GM23338 (cell line): ENCODE results near the gene DPP10. TPM values are rescaled to one million over a fixed set of nuclear protein-coding genes. Genes with fewer than 3 reads are reported as not detected.

ENCODE experiments used
- ATAC-seq: fragments of 200-7000 bp; cut with Tn5 transposase; 3 replicates; pipeline ENCODE4 v1.9.1; 2020
- DNase-seq: peaks from one replicate; pipeline ENCODE4 v3.0.0-alpha.2; 2015; ENCODE audit warnings: low spot score
- H2AFZ ChIP-seq: fragments of 200-600 bp; sonication (generic); 2 replicates; pipeline ENCODE4 v1.8.0; 2016; ENCODE audit warnings: antibody characterized with exemption, mild to moderate bottlenecking, moderate library complexity
- H3F3A ChIP-seq: fragments of 200-600 bp; sonication (generic); replicated peaks from 2 replicates; pipeline ENCODE4 v1.8.0; 2017; ENCODE audit warnings: antibody characterized with exemption, mixed run types, low read depth
- H3K27ac ChIP-seq: fragments of 200-600 bp; sonication (generic); 2 replicates; pipeline ENCODE4 v1.6.1; 2016; ENCODE audit warnings: low read depth
- H3K27me3 ChIP-seq: fragments of 200-600 bp; sonication (generic); 2 replicates; pipeline ENCODE4 v1.8.0; 2016; ENCODE audit warnings: mild to moderate bottlenecking, mixed run types, moderate library complexity; ENCODE audit not compliant: insufficient read depth
- H3K36me3 ChIP-seq: fragments of 200-600 bp; sonication (generic); 2 replicates; pipeline ENCODE4 v1.8.0; 2016; ENCODE audit warnings: mild to moderate bottlenecking; ENCODE audit not compliant: insufficient read depth
- H3K4me1 ChIP-seq: fragments of 200-600 bp; sonication (generic); 2 replicates; pipeline ENCODE4 v1.8.0; 2016; ENCODE audit warnings: mild to moderate bottlenecking, moderate library complexity; ENCODE audit not compliant: insufficient read depth
- H3K4me2 ChIP-seq: fragments of 200-600 bp; sonication (generic); 2 replicates; pipeline ENCODE4 v1.7.1; 2017; ENCODE audit warnings: mixed run types
- H3K4me3 ChIP-seq: fragments of 200-600 bp; sonication (generic); 2 replicates; pipeline ENCODE4 v1.6.1; 2016; ENCODE audit warnings: mixed run types
- H3K79me2 ChIP-seq: fragments of 200-600 bp; sonication (generic); replicated peaks from 2 replicates; pipeline ENCODE4 v1.8.0; 2017; ENCODE audit warnings: mild to moderate bottlenecking; ENCODE audit not compliant: insufficient read depth
- H3K9me2 ChIP-seq: fragments of 200-600 bp; sonication (generic); 2 replicates; pipeline ENCODE4 v1.8.0; 2017; ENCODE audit not compliant: insufficient read depth
- H4K20me1 ChIP-seq: fragments of 200-600 bp; sonication (generic); replicated peaks from 2 replicates; pipeline ENCODE4 v1.8.0; 2017; ENCODE audit warnings: mild to moderate bottlenecking; ENCODE audit not compliant: insufficient read depth
- H3K27ac Mint-ChIP-seq: 2 replicates; pipeline ENCODE4 v1.8.0; 2020; ENCODE audit warnings: inconsistent platforms, mild to moderate bottlenecking, moderate library complexity, mixed read lengths
- H3K27me3 Mint-ChIP-seq: 3 replicates; pipeline ENCODE4 v1.8.0; 2022; ENCODE audit warnings: low read depth, mild to moderate bottlenecking, moderate library complexity, mixed read lengths, inconsistent platforms; ENCODE audit not compliant: insufficient read depth, poor library complexity
- H3K36me3 Mint-ChIP-seq: 3 replicates; pipeline ENCODE4 v1.8.0; 2021; ENCODE audit warnings: low read depth, mild to moderate bottlenecking, inconsistent platforms, moderate library complexity, mixed read lengths
- H3K4me1 Mint-ChIP-seq: 3 replicates; pipeline ENCODE4 v1.8.0; 2020; ENCODE audit warnings: mild to moderate bottlenecking, inconsistent platforms, mixed read lengths
- H3K4me3 Mint-ChIP-seq: 3 replicates; pipeline ENCODE4 v1.8.0; 2021; ENCODE audit warnings: moderate library complexity, mild to moderate bottlenecking, inconsistent platforms, mixed read lengths
- H3K9me3 Mint-ChIP-seq: 3 replicates; pipeline ENCODE4 v1.8.0; 2020; ENCODE audit warnings: moderate library complexity, mild to moderate bottlenecking, inconsistent platforms, mixed read lengths
- EZH2phosphoT487 ChIP-seq: fragments of 200-600 bp; sonication (generic); IDR thresholded peaks from one replicate; pipeline ENCODE4 v1.8.1; 2018; ENCODE audit warnings: antibody characterized with exemption; ENCODE audit not compliant: unreplicated experiment
- POLR2AphosphoS5 ChIP-seq: IDR thresholded peaks from 2 replicates; pipeline ENCODE4 v1.6.1; 2016; ENCODE audit warnings: antibody characterized with exemption, low read depth
- ZNF114 ChIP-seq: fragments of 250-450 bp; sonication (Bioruptor Pico); IDR thresholded peaks from 2 replicates; pipeline ENCODE4 v1.5.0; 2020; ENCODE audit warnings: mild to moderate bottlenecking, moderate library complexity
- ZNF331 ChIP-seq: fragments of 250-450 bp; sonication (Bioruptor Pico); IDR thresholded peaks from 2 replicates; pipeline ENCODE4 v1.5.0; 2020; ENCODE audit warnings: low read depth, mild to moderate bottlenecking, moderate library complexity
- polyA plus RNA-seq: library from polyadenylated mRNA; unstranded; fragments of >200 nt; fragmentation: Nextera tagmentation; extraction: Ambion mirVana; gene quantifications from 2 replicates; pipeline ENCODE4 v1.2.1, GENCODE V29; 2016
- total RNA-seq: library from RNA; depleted of rRNA; stranded (reverse); fragments of >200 nt; shearing (Covaris generic); gene quantifications from 2 replicates; pipeline ENCODE4 v1.2.3, GENCODE V29; 2014
- TF ChIP-seq, protein P1 (sequence below): fragments of 250-450 bp; sonication (Bioruptor Pico); IDR thresholded peaks from 2 replicates; pipeline ENCODE4 v1.5.0; 2020; ENCODE audit warnings: mild to moderate bottlenecking, moderate library complexity
- TF ChIP-seq, protein P2 (sequence below), 2 experiments: fragments of 200-600 bp in 1 of 2; sonication (generic) in 1 of 2; conservative IDR thresholded peaks; 2 replicates each; pipeline versions ENCODE4 v1.5.1 to v1.6.1; 2016 to 2017; ENCODE audit warnings: antibody characterized with exemption in 2 of 2, low read depth in 2 of 2, mild to moderate bottlenecking in 2 of 2, moderate library complexity in 1 of 2
- TF ChIP-seq, protein P3 (sequence below): IDR thresholded peaks from 2 replicates; pipeline ENCODE4 v1.6.1; 2016; ENCODE audit warnings: antibody characterized with exemption

Gene DPP10
- total and polyA plus RNA-seq, 2 experiments from 2014 or later, result 3.6 to 14.8 TPM

DNA sequence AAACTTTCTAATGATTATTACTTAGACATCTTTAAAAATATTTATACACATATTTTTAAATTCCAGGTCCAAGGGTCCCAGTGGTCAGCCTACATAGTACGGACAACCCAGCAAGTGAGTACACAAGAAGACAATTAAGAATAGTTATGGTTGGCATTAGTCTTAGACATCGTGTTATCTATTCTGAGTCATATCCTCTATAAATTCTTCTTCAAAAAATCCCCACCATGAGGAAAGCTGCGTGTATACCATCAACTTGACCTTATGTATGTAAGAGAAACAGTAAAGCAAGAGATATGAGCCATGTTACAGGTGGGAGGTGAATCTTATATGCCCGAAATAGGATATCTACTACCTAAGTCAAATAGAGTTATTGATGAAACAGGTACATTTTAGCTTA, 1339.8 kb downstream of the DPP10 start (continued):
- TF ChIP-seq, protein P1, sequence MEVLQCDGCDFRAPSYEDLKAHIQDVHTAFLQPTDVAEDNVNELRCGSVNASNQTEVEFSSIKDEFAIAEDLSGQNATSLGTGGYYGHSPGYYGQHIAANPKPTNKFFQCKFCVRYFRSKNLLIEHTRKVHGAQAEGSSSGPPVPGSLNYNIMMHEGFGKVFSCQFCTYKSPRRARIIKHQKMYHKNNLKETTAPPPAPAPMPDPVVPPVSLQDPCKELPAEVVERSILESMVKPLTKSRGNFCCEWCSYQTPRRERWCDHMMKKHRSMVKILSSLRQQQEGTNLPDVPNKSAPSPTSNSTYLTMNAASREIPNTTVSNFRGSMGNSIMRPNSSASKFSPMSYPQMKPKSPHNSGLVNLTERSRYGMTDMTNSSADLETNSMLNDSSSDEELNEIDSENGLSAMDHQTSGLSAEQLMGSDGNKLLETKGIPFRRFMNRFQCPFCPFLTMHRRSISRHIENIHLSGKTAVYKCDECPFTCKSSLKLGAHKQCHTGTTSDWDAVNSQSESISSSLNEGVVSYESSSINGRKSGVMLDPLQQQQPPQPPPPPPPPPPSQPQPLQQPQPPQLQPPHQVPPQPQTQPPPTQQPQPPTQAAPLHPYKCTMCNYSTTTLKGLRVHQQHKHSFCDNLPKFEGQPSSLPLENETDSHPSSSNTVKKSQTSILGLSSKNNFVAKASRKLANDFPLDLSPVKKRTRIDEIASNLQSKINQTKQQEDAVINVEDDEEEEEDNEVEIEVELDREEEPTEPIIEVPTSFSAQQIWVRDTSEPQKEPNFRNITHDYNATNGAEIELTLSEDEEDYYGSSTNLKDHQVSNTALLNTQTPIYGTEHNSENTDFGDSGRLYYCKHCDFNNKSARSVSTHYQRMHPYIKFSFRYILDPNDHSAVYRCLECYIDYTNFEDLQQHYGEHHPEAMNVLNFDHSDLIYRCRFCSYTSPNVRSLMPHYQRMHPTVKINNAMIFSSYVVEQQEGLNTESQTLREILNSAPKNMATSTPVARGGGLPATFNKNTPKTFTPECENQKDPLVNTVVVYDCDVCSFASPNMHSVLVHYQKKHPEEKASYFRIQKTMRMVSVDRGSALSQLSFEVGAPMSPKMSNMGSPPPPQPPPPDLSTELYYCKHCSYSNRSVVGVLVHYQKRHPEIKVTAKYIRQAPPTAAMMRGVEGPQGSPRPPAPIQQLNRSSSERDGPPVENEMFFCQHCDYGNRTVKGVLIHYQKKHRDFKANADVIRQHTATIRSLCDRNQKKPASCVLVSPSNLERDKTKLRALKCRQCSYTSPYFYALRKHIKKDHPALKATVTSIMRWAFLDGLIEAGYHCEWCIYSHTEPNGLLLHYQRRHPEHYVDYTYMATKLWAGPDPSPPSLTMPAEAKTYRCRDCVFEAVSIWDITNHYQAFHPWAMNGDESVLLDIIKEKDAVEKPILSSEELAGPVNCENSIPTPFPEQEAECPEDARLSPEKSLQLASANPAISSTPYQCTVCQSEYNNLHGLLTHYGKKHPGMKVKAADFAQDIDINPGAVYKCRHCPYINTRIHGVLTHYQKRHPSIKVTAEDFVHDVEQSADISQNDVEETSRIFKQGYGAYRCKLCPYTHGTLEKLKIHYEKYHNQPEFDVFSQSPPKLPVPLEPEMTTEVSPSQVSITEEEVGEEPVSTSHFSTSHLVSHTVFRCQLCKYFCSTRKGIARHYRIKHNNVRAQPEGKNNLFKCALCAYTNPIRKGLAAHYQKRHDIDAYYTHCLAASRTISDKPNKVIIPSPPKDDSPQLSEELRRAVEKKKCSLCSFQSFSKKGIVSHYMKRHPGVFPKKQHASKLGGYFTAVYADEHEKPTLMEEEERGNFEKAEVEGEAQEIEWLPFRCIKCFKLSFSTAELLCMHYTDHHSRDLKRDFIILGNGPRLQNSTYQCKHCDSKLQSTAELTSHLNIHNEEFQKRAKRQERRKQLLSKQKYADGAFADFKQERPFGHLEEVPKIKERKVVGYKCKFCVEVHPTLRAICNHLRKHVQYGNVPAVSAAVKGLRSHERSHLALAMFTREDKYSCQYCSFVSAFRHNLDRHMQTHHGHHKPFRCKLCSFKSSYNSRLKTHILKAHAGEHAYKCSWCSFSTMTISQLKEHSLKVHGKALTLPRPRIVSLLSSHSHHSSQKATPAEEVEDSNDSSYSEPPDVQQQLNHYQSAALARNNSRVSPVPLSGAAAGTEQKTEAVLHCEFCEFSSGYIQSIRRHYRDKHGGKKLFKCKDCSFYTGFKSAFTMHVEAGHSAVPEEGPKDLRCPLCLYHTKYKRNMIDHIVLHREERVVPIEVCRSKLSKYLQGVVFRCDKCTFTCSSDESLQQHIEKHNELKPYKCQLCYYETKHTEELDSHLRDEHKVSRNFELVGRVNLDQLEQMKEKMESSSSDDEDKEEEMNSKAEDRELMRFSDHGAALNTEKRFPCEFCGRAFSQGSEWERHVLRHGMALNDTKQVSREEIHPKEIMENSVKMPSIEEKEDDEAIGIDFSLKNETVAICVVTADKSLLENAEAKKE (CRISPR knock-in tag), result no peak
- TF ChIP-seq EZH2phosphoT487, result no peak

DNA sequence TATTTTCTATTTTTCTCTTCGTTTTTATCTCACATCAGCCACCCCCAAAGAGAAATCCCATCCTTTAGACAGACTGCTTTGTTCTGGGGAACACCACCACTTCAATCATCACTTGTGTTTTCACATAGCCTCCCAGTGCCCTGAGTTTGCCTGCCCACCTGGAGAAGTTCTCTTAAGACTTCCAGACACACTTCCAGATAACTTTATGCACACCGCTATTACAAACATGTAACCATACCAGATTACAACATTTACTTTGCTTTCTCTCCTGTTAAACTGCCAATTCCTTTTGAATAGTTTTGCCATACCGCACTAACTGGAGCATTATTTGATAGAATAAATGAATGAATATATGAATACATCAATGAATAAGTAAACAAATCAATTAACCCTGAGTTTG, 1353.6 kb downstream of the DPP10 start:
- Histone ChIP-seq H3K4me2 (no peak overlapping the region), H3K27me3 (no peaks in the 10 kb centered on the region), H3K36me3 (no peaks in the 10 kb centered on the region), H3F3A (no peaks in the 10 kb centered on the region), H3K4me1 (no peaks in the 10 kb centered on the region), H4K20me1 (no peaks in the 10 kb centered on the region), H3K79me2 (no peaks in the 10 kb centered on the region), H3K27ac (no peak overlapping the region), H2AFZ (no peak overlapping the region), H3K9me2 (no peaks in the 10 kb centered on the region), H3K4me3 (no peak overlapping the region)
- H3K27me3 Mint-ChIP-seq, result no peaks in the 10 kb centered on the region
- H3K4me1 Mint-ChIP-seq, result no peaks in the 10 kb centered on the region
- peaks cover 3% of the 10 kb centered on the region; the same call in 2 of the 3 replicates for H3K9me3 Mint-ChIP-seq
- no peak overlapping the region for H3K27ac Mint-ChIP-seq
- no peak for DNase-seq
- H3K36me3 Mint-ChIP-seq, result no peaks in the 10 kb centered on the region
- no peak for ATAC-seq
- no peak overlapping the region for H3K4me3 Mint-ChIP-seq
- TF ChIP-seq, protein P2, sequence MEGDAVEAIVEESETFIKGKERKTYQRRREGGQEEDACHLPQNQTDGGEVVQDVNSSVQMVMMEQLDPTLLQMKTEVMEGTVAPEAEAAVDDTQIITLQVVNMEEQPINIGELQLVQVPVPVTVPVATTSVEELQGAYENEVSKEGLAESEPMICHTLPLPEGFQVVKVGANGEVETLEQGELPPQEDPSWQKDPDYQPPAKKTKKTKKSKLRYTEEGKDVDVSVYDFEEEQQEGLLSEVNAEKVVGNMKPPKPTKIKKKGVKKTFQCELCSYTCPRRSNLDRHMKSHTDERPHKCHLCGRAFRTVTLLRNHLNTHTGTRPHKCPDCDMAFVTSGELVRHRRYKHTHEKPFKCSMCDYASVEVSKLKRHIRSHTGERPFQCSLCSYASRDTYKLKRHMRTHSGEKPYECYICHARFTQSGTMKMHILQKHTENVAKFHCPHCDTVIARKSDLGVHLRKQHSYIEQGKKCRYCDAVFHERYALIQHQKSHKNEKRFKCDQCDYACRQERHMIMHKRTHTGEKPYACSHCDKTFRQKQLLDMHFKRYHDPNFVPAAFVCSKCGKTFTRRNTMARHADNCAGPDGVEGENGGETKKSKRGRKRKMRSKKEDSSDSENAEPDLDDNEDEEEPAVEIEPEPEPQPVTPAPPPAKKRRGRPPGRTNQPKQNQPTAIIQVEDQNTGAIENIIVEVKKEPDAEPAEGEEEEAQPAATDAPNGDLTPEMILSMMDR (conservative IDR thresholded peaks at IDR 0.05; ENCODE audit: low read depth in 2 of 2), result no peak
- TF ChIP-seq, protein P3, sequence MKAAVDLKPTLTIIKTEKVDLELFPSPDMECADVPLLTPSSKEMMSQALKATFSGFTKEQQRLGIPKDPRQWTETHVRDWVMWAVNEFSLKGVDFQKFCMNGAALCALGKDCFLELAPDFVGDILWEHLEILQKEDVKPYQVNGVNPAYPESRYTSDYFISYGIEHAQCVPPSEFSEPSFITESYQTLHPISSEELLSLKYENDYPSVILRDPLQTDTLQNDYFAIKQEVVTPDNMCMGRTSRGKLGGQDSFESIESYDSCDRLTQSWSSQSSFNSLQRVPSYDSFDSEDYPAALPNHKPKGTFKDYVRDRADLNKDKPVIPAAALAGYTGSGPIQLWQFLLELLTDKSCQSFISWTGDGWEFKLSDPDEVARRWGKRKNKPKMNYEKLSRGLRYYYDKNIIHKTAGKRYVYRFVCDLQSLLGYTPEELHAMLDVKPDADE, result no peak
- TF ChIP-seq ZNF331 (CRISPR knock-in tag), result no peak
- TF ChIP-seq ZNF114 (CRISPR knock-in tag), result no peak
- no peak for TF ChIP-seq POLR2AphosphoS5
- TF ChIP-seq EZH2phosphoT487, result no peak
- TF ChIP-seq, protein P1 (CRISPR knock-in tag), result no peak
